ENCODE measurements around the gene PCA3.

GRCh38 chr9:76772686-76773445 is 8.6 kb downstream of the PCA3 start:
- TF ChIP-seq FOSL1 (IDR thresholded peaks at IDR 0.05; ENCODE audit: low read depth) (no peak), EZH2 (IDR thresholded peaks at IDR 0.05) (no peak), SIN3A (IDR thresholded peaks at IDR 0.05; ENCODE audit: low read depth) (no peak), CTCF (IDR thresholded peaks at IDR 0.05 in 2 of 3, conservative IDR thresholded peaks at IDR 0.05 in 1 of 3; ENCODE audit: borderline replicate concordance in 1 of 3, insufficient read depth in 1 of 3, low read depth in 2 of 3, low read length in 2 of 3) (no peak), ZFX (IDR thresholded peaks at IDR 0.05) (no peak), POLR2A (IDR thresholded peaks at IDR 0.05; ENCODE audit: borderline replicate concordance, extremely low read depth, insufficient read depth, insufficient read length) (no peak), CBX3 (IDR thresholded peaks at IDR 0.05; ENCODE audit: low read depth) (no peak), ZNF274 (IDR thresholded peaks at IDR 0.05; ENCODE audit: low read depth, low read length) (no peak), RAD21 (IDR thresholded peaks at IDR 0.05; ENCODE audit: low read depth) (no peak), SRF (IDR thresholded peaks at IDR 0.05; ENCODE audit: low read depth) (no peak), ATF3 (IDR thresholded peaks at IDR 0.05) (no peak), REST (IDR thresholded peaks at IDR 0.05; ENCODE audit: low read depth) (no peak)
